ENCODE measurements around the gene ADGRV1.
"Not testable (repeated sequence)": the region's sequence is repeated elsewhere in the genome, so short reads cannot be mapped to it uniquely, and the experiment has no call there.

Gene ADGRV1

GRCh38 chr5:90809311-90810056 lies 250.9 kb downstream of the ADGRV1 start:
- Histone ChIP-seq H3K18ac (ENCODE audit: low read length) (no peak overlapping the region), H4K12ac (ENCODE audit: low read depth, low read length) (no peak overlapping the region), H2BK5ac (ENCODE audit: low read depth, low read length, poor library complexity) (no peak overlapping the region), H3K9me3 (ENCODE audit: insufficient read depth, low read depth, low read length) (no peaks in the 10 kb centered on the region), H2BK120ac (ENCODE audit: insufficient read depth, low read length, poor library complexity) (no peak overlapping the region), H3K4ac (ENCODE audit: low read depth, low read length) (no peak overlapping the region), H3K36me3 (ENCODE audit: control insufficient read depth in 1 of 2, insufficient read depth in 2 of 2, low read length in 2 of 2) (no peaks in the 10 kb centered on the region), H3K23ac (ENCODE audit: low read length) (no peak overlapping the region), H3K4me2 (ENCODE audit: low read length) (no peak overlapping the region), H3K14ac (ENCODE audit: low read length) (no peak overlapping the region), H4K8ac (ENCODE audit: low read depth, low read length) (no peak overlapping the region), H3K4me3 (ENCODE audit: low read depth, low read length) (no peak overlapping the region), H2BK12ac (ENCODE audit: low read length) (no peak overlapping the region), H2AFZ (ENCODE audit: insufficient read depth, low read length, poor library complexity) (no peak overlapping the region), H4K91ac (ENCODE audit: low read depth, low read length) (no peak overlapping the region), H3K4me1 (ENCODE audit: control insufficient read depth in 1 of 2, insufficient read depth in 2 of 2, low read length in 2 of 2) (no peaks in the 10 kb centered on the region), H3K27me3 (ENCODE audit: insufficient read depth, low read length) (no peaks in the 10 kb centered on the region), H2AK5ac (ENCODE audit: low read length) (no peak overlapping the region), H3K27ac (ENCODE audit: low read depth, low read length) (no peak overlapping the region), H3K9ac (ENCODE audit: low read length) (no peak overlapping the region), H3K79me1 (ENCODE audit: low read length) (no peaks in the 10 kb centered on the region), H3K79me2 (ENCODE audit: control insufficient read depth, insufficient read depth, low read length, poor library complexity) (no peaks in the 10 kb centered on the region)
- WGBS (ENCODE audit: extremely low coverage, insufficient coverage, insufficient read length), result no CpG with 5 or more reads among the region's 4 CpGs
- DNase-seq, result no peak

DNA sequence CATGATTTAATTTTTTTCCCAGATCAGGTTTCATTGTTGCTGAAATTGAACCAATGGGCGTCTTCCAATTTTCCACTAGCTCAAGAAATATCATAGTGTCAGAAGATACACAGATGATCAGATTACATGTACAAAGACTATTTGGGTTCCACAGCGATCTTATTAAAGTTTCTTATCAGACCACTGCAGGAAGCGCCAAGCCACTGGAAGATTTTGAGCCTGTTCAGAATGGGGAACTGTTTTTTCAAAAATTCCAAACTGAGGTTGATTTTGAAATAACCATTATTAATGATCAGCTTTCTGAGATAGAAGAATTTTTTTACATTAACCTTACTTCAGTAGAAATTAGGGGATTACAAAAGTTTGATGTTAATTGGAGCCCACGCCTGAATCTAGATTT lies 251.6 kb downstream of the ADGRV1 start:
- Histone ChIP-seq H3K4me1 (ENCODE audit: control insufficient read depth in 1 of 2, insufficient read depth in 2 of 2, low read length in 2 of 2) (no peaks in the 10 kb centered on the region), H4K12ac (ENCODE audit: low read depth, low read length) (no peak overlapping the region), H4K8ac (ENCODE audit: low read depth, low read length) (no peak overlapping the region), H3K36me3 (ENCODE audit: control insufficient read depth in 1 of 2, insufficient read depth in 2 of 2, low read length in 2 of 2) (no peaks in the 10 kb centered on the region), H3K4me2 (ENCODE audit: low read length) (no peak overlapping the region), H3K18ac (ENCODE audit: low read length) (no peak overlapping the region), H4K91ac (ENCODE audit: low read depth, low read length) (no peak overlapping the region), H3K9me3 (ENCODE audit: insufficient read depth, low read depth, low read length) (no peaks in the 10 kb centered on the region), H3K27ac (ENCODE audit: low read depth, low read length) (no peak overlapping the region), H2BK5ac (ENCODE audit: low read depth, low read length, poor library complexity) (no peak overlapping the region), H3K79me2 (ENCODE audit: control insufficient read depth, insufficient read depth, low read length, poor library complexity) (no peaks in the 10 kb centered on the region), H2AK5ac (ENCODE audit: low read length) (no peak overlapping the region), H2BK120ac (ENCODE audit: insufficient read depth, low read length, poor library complexity) (no peak overlapping the region), H2AFZ (ENCODE audit: insufficient read depth, low read length, poor library complexity) (no peak overlapping the region), H2BK12ac (ENCODE audit: low read length) (no peak overlapping the region), H3K27me3 (ENCODE audit: insufficient read depth, low read length) (no peaks in the 10 kb centered on the region), H3K9ac (ENCODE audit: low read length) (no peak overlapping the region), H3K4me3 (ENCODE audit: low read depth, low read length) (no peak overlapping the region), H3K23ac (ENCODE audit: low read length) (no peak overlapping the region), H3K14ac (ENCODE audit: low read length) (no peak overlapping the region), H3K79me1 (ENCODE audit: low read length) (no peaks in the 10 kb centered on the region), H3K4ac (ENCODE audit: low read depth, low read length) (no peak overlapping the region)
- no peak for DNase-seq
- no CpG with 5 or more reads among the region's 4 CpGs for WGBS (ENCODE audit: extremely low coverage, insufficient coverage, insufficient read length)

GRCh38 chr5:90813392-90813791 lies 254.8 kb downstream of the ADGRV1 start:
- H3K14ac ChIP-seq (ENCODE audit: low read length), result no peak overlapping the region
- no peak overlapping the region for H2AFZ ChIP-seq (ENCODE audit: insufficient read depth, low read length, poor library complexity)
- no peaks in the 10 kb centered on the region for H3K79me1 ChIP-seq (ENCODE audit: low read length)
- no peak overlapping the region for H2BK5ac ChIP-seq (ENCODE audit: low read depth, low read length, poor library complexity)
- no peak overlapping the region for H2BK12ac ChIP-seq (ENCODE audit: low read length)
- H3K4me3 ChIP-seq (ENCODE audit: low read depth, low read length), result no peak overlapping the region
- H2BK120ac ChIP-seq (ENCODE audit: insufficient read depth, low read length, poor library complexity), result no peak overlapping the region
- no peaks in the 10 kb centered on the region for H3K27me3 ChIP-seq (ENCODE audit: insufficient read depth, low read length)
- H3K27ac ChIP-seq (ENCODE audit: low read depth, low read length), result no peak overlapping the region
- no peak overlapping the region for H4K8ac ChIP-seq (ENCODE audit: low read depth, low read length)
- H3K23ac ChIP-seq (ENCODE audit: low read length), result no peak overlapping the region
- no peaks in the 10 kb centered on the region for H3K79me2 ChIP-seq (ENCODE audit: control insufficient read depth, insufficient read depth, low read length, poor library complexity)
- H3K9me3 ChIP-seq (ENCODE audit: insufficient read depth, low read depth, low read length), result no peaks in the 10 kb centered on the region
- no peak overlapping the region for H4K91ac ChIP-seq (ENCODE audit: low read depth, low read length)
- H3K36me3 ChIP-seq (ENCODE audit: control insufficient read depth in 1 of 2, insufficient read depth in 2 of 2, low read length in 2 of 2), result no peaks in the 10 kb centered on the region
- no peak for DNase-seq
- no peak overlapping the region for H2AK5ac ChIP-seq (ENCODE audit: low read length)
- H4K12ac ChIP-seq (ENCODE audit: low read depth, low read length), result no peak overlapping the region
- no peak overlapping the region for H3K9ac ChIP-seq (ENCODE audit: low read length)
- H3K4me2 ChIP-seq (ENCODE audit: low read length), result no peak overlapping the region
- H3K4me1 ChIP-seq (ENCODE audit: control insufficient read depth in 1 of 2, insufficient read depth in 2 of 2, low read length in 2 of 2), result no peaks in the 10 kb centered on the region
- H3K4ac ChIP-seq (ENCODE audit: low read depth, low read length), result no peak overlapping the region
- H3K18ac ChIP-seq (ENCODE audit: low read length), result no peak overlapping the region
- WGBS (ENCODE audit: extremely low coverage, insufficient coverage, insufficient read length), result 100% methylated on average over 1 of the region's 4 CpGs

DNA sequence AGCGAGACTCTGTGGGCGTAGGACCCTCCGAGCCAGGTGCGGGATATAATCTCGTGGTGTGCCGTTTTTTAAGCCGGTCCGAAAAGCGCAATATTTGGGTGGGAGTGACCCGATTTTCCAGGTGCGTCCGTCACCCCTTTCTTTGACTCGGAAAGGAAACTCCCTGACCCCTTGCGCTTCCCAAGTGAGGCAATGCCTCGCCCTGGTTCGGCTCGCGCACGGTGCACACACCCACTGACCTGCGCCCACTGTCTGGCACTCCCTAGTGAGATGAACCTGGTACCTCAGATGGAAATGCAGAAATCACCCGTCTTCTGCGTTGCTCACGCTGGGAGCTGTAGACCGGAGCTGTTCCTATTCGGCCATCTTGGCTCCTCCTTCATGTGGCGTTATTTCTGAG lies 263.5 kb downstream of the ADGRV1 start:
- H3K27ac ChIP-seq (ENCODE audit: low read depth, low read length); H3K4me1 ChIP-seq (ENCODE audit: control insufficient read depth in 1 of 2, insufficient read depth in 2 of 2, low read length in 2 of 2); H3K4ac ChIP-seq (ENCODE audit: low read depth, low read length); H4K91ac ChIP-seq (ENCODE audit: low read depth, low read length); H3K9me3 ChIP-seq (ENCODE audit: insufficient read depth, low read depth, low read length); H4K12ac ChIP-seq (ENCODE audit: low read depth, low read length); H3K9ac ChIP-seq (ENCODE audit: low read length); H3K79me1 ChIP-seq (ENCODE audit: low read length); H3K4me2 ChIP-seq (ENCODE audit: low read length); H2BK5ac ChIP-seq (ENCODE audit: low read depth, low read length, poor library complexity); H4K8ac ChIP-seq (ENCODE audit: low read depth, low read length); H3K36me3 ChIP-seq (ENCODE audit: control insufficient read depth in 1 of 2, insufficient read depth in 2 of 2, low read length in 2 of 2); H2AK5ac ChIP-seq (ENCODE audit: low read length); H2BK12ac ChIP-seq (ENCODE audit: low read length); H3K18ac ChIP-seq (ENCODE audit: low read length); H2AFZ ChIP-seq (ENCODE audit: insufficient read depth, low read length, poor library complexity); H3K23ac ChIP-seq (ENCODE audit: low read length); DNase-seq; H3K14ac ChIP-seq (ENCODE audit: low read length); H3K79me2 ChIP-seq (ENCODE audit: control insufficient read depth, insufficient read depth, low read length, poor library complexity); H3K27me3 ChIP-seq (ENCODE audit: insufficient read depth, low read length); H3K4me3 ChIP-seq (ENCODE audit: low read depth, low read length); H2BK120ac ChIP-seq (ENCODE audit: insufficient read depth, low read length, poor library complexity): not testable (repeated sequence)
- WGBS (ENCODE audit: extremely low coverage, insufficient coverage, insufficient read length), result no CpG with 5 or more reads among the region's 26 CpGs

Data from trophoblast cell (in vitro differentiated cells and primary cell).